Measurements from ENCODE around the gene TET1. TPM values are rescaled to one million over a fixed set of nuclear protein-coding genes. Genes with fewer than 3 reads are reported as not detected.
"Not testable (repeated sequence)": the region's sequence is repeated elsewhere in the genome, so short reads cannot be mapped to it uniquely, and the experiment has no call there.

Gene TET1
- total and polyA plus RNA-seq, 5 donors, result 0.32 to 5.2 (median 4.5) TPM

GRCh38 chr10:68617691-68618090 is 57.6 kb downstream of the TET1 start:
- H3K9me3 ChIP-seq (ENCODE audit: control insufficient read depth, low read length); intact Hi-C loops (cut with DNase I); H3K27ac ChIP-seq (ENCODE audit: low read length); H3K4me3 ChIP-seq (ENCODE audit: low read length); H3K4me1 ChIP-seq (ENCODE audit: control insufficient read depth, insufficient read depth, low read length); H3K27me3 ChIP-seq (ENCODE audit: control insufficient read depth, insufficient read depth); DNase-seq; ATAC-seq: not testable (repeated sequence)
- WGBS, result 72% methylated on average over 10 of the region's 10 CpGs

GRCh38 chr10:68618234-68618633 is 58.1 kb downstream of the TET1 start:
- Histone ChIP-seq H3K4me3 (ENCODE audit: low read length) (no peak overlapping the region), H3K4me1 (ENCODE audit: control insufficient read depth, insufficient read depth, low read length) (peaks cover 2% of the 10 kb centered on the region), H3K9me3 (ENCODE audit: control insufficient read depth, low read length) (no peaks in the 10 kb centered on the region), H3K27me3 (ENCODE audit: control insufficient read depth, insufficient read depth) (no peaks in the 10 kb centered on the region), H3K27ac (ENCODE audit: low read length) (no peak overlapping the region)
- 0% methylated on average over 1 of the region's 1 CpG for WGBS
- ATAC-seq (no peak), DNase-seq (no peak)
- intact Hi-C loops (cut with DNase I), result no loop called here

GRCh38 chr10:68619595-68619994 is 59.5 kb downstream of the TET1 start:
- Histone ChIP-seq H3K9me3 (ENCODE audit: control insufficient read depth, low read length) (no peaks in the 10 kb centered on the region), H3K4me1 (ENCODE audit: control insufficient read depth, insufficient read depth, low read length) (peaks cover 4% of the 10 kb centered on the region), H3K27me3 (ENCODE audit: control insufficient read depth, insufficient read depth) (no peaks in the 10 kb centered on the region), H3K27ac (ENCODE audit: low read length) (no peak overlapping the region), H3K4me3 (ENCODE audit: low read length) (no peak overlapping the region)
- WGBS, result 95% methylated on average over 3 of the region's 3 CpGs
- ATAC-seq (no peak), DNase-seq (no peak)
- intact Hi-C loops (cut with DNase I), result no loop called here

- Histone ChIP-seq H3K27me3 (ENCODE audit: control insufficient read depth, insufficient read depth) (no peaks in the 10 kb centered on the region), H3K27ac (ENCODE audit: low read length) (no peak overlapping the region), H3K9me3 (ENCODE audit: control insufficient read depth, low read length) (no peaks in the 10 kb centered on the region), H3K4me1 (ENCODE audit: control insufficient read depth, insufficient read depth, low read length) (peaks cover 4% of the 10 kb centered on the region), H3K4me3 (ENCODE audit: low read length) (no peak overlapping the region)
- 51% methylated on average over 4 of the region's 4 CpGs for WGBS
- ATAC-seq, result no peak
- DNase-seq, result no peak
- intact Hi-C loops (cut with DNase I), result no loop called here
Measured at GRCh38 chr10:68625316-68625921, 65.3 kb downstream of the TET1 start.

- 49% methylated on average over 6 of the region's 6 CpGs for WGBS
- intact Hi-C loops (cut with DNase I), result no loop called here
- Histone ChIP-seq H3K27me3 (ENCODE audit: control insufficient read depth, insufficient read depth) (no peaks in the 10 kb centered on the region), H3K4me3 (ENCODE audit: low read length) (no peak overlapping the region), H3K27ac (ENCODE audit: low read length) (no peak overlapping the region), H3K4me1 (ENCODE audit: control insufficient read depth, insufficient read depth, low read length) (peaks cover 2% of the 10 kb centered on the region), H3K9me3 (ENCODE audit: control insufficient read depth, low read length) (no peaks in the 10 kb centered on the region)
- no peak for DNase-seq
- no peak for ATAC-seq
Measured at GRCh38 chr10:68628576-68629127, 68.5 kb downstream of the TET1 start.

- H3K4me3 ChIP-seq (ENCODE audit: low read length); H3K9me3 ChIP-seq (ENCODE audit: control insufficient read depth, low read length); DNase-seq; intact Hi-C loops (cut with DNase I); H3K27me3 ChIP-seq (ENCODE audit: control insufficient read depth, insufficient read depth); H3K4me1 ChIP-seq (ENCODE audit: control insufficient read depth, insufficient read depth, low read length); H3K27ac ChIP-seq (ENCODE audit: low read length); ATAC-seq: not testable (repeated sequence)
- WGBS, result 99% methylated on average over 10 of the region's 10 CpGs
Measured at GRCh38 chr10:68632271-68632560, 72.1 kb downstream of the TET1 start.

- ATAC-seq, result no peak
- no peak for DNase-seq
- intact Hi-C loops (cut with DNase I), result no loop called here
- 93% methylated on average over 4 of the region's 4 CpGs for WGBS
- Histone ChIP-seq H3K9me3 (ENCODE audit: control insufficient read depth, low read length) (no peaks in the 10 kb centered on the region), H3K4me3 (ENCODE audit: low read length) (no peak overlapping the region), H3K4me1 (ENCODE audit: control insufficient read depth, insufficient read depth, low read length) (peaks cover 2% of the 10 kb centered on the region), H3K27ac (ENCODE audit: low read length) (no peak overlapping the region), H3K27me3 (ENCODE audit: control insufficient read depth, insufficient read depth) (no peaks in the 10 kb centered on the region)
Measured at GRCh38 chr10:68633281-68633680, 73.1 kb downstream of the TET1 start.

- 89% methylated on average over 4 of the region's 4 CpGs for WGBS
- Histone ChIP-seq H3K9me3 (ENCODE audit: control insufficient read depth, low read length) (no peaks in the 10 kb centered on the region), H3K4me1 (ENCODE audit: control insufficient read depth, insufficient read depth, low read length) (peaks cover 1% of the 10 kb centered on the region), H3K27me3 (ENCODE audit: control insufficient read depth, insufficient read depth) (no peaks in the 10 kb centered on the region), H3K4me3 (ENCODE audit: low read length) (no peak overlapping the region), H3K27ac (ENCODE audit: low read length) (no peak overlapping the region)
- intact Hi-C loops (cut with DNase I), result no loop called here
- no peak for ATAC-seq
- no peak for DNase-seq
Measured at GRCh38 chr10:68633816-68634466, 73.8 kb downstream of the TET1 start.

GRCh38 chr10:68636335-68636734 is 76.2 kb downstream of the TET1 start:
- no peaks in the 10 kb centered on the region for H3K4me1 ChIP-seq (ENCODE audit: control insufficient read depth, insufficient read depth, low read length)
- no peak overlapping the region for H3K4me3 ChIP-seq (ENCODE audit: low read length)
- H3K27ac ChIP-seq (ENCODE audit: low read length), result no peak overlapping the region
- H3K9me3 ChIP-seq (ENCODE audit: control insufficient read depth, low read length), result no peaks in the 10 kb centered on the region
- intact Hi-C loops (cut with DNase I), result no loop called here
- DNase-seq (no peak), ATAC-seq (no peak)
- WGBS, result 52% methylated on average over 3 of the region's 3 CpGs
- H3K27me3 ChIP-seq (ENCODE audit: control insufficient read depth, insufficient read depth), result no peaks in the 10 kb centered on the region

- intact Hi-C loops (cut with DNase I); H3K9me3 ChIP-seq (ENCODE audit: control insufficient read depth, low read length); H3K27me3 ChIP-seq (ENCODE audit: control insufficient read depth, insufficient read depth); H3K27ac ChIP-seq (ENCODE audit: low read length); H3K4me3 ChIP-seq (ENCODE audit: low read length); ATAC-seq; H3K4me1 ChIP-seq (ENCODE audit: control insufficient read depth, insufficient read depth, low read length); DNase-seq: not testable (repeated sequence)
- WGBS, result 98% methylated on average over 5 of the region's 5 CpGs
Measured at GRCh38 chr10:68643550-68643949, 83.4 kb downstream of the TET1 start.

GRCh38 chr10:68647672-68648341 is 87.7 kb downstream of the TET1 start:
- WGBS, result 98% methylated on average over 2 of the region's 2 CpGs

More at GRCh38 chr10:68647672-68648341, 87.7 kb downstream of the TET1 start:
- intact Hi-C loops (cut with DNase I), result no loop called here
- ATAC-seq (peak in 1 of 2 donors; percentile 39), DNase-seq (no peak)
- H3K4me1 ChIP-seq (ENCODE audit: control insufficient read depth, insufficient read depth, low read length), result no peaks in the 10 kb centered on the region
- no peak overlapping the region for H3K27ac ChIP-seq (ENCODE audit: low read length)
- no peak overlapping the region for H3K4me3 ChIP-seq (ENCODE audit: low read length)
- no peaks in the 10 kb centered on the region for H3K27me3 ChIP-seq (ENCODE audit: control insufficient read depth, insufficient read depth)
- no peaks in the 10 kb centered on the region for H3K9me3 ChIP-seq (ENCODE audit: control insufficient read depth, low read length)

Measured in right cardiac atrium (tissue), 5 donors.